GM20431 (cell line): ENCODE results near the gene RAP1GAP.

Source experiments
- in situ Hi-C: fragments of 300-500 bp; cut with MseI, MboI; formaldehyde crosslinking; loops from one replicate; pipeline ENCODE4 v1.15.0; 2020; ENCODE audit warnings: low sequenced_read_pairs; ENCODE audit not compliant: unreplicated experiment

The RAP1GAP gene

DNA sequence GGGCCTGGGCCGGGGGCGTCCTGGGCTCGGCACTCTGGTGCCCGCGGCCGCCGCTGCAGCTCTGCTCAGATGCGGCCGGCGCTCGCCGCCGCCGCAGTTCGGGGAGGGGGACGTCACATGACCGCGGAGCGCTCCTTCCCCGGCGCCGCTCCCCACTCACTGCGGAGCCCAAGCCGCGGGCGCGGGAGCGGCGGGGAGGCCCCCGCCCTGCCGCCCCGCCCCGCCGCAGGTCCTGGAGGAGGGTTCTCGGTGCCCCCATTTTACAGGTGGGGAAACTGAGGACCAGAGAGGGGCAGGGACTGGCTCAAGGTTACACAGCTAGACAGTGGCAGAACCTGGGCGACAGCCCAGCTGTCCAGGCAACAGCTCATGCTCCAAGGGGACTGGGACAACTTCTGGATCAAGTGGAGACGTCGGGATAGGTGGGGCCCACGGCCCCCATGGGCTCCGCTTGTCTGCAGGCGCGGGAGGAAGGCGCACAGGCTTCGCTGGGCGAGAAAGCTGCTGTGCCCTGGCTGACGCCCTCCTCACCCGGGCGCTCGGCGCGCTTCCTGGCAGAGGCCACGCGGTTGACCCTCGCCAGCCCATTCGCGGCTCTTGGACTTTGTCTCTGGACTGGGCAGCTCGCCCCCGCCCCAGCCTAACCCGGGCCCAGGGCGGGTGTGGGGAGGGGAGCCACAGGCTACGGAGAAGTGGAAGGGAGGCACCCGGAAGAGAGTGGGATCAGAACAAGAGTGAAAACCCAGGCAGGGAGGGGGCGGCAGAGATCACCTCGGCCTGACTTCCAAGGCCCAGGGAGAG, at the start of gene RAP1GAP:
TSS of gene RAP1GAP (minus strand) at position 100 of the 801 bp plus-strand sequence. CDS start 49,325 bp downstream, outside the sequence.
- in situ Hi-C loops, result loop anchor here (25.0 kb wide), 1 partner anchor 293 kb away; no protein-coding TSS in a partner anchor

DNA sequence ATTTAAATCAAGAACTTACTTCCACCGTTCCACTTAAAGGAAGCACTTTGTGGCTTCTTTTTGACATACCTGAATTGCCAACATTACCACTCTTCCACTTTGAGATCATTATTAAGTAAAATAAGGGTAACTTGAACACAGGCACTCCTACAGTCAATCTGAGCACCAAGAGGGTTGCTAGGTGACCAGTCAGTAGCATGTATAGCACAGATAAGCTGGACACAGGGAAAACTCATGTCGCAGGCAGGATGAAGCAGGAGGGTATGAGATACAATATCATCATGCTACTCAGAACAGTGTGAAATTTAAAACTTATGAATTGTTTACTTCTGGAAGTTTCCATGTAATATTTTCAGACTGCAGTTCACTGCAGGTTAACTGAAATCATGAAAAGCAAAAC, 47.0 kb upstream of the RAP1GAP start:
- in situ Hi-C loops, result no loop called here

DNA sequence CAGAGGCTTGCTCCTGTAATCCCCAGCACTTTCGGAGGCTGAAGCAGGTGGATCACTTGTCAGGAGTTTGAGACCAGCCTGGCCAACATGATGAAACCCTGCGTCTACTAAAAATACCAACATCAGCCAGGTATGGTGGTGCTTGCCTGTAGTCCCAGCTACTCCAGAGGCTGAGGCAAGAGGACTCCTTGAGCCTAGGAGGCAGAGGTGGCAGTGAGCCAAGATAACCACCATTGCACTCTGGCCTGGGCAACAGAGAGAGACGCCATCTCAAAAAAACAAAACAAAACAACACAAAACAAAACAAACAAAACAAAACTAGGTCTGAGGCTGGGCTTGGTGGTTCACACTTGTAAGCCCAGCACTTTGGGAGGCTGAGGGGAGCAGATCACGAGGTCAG, 38.7 kb upstream of the RAP1GAP start:
- in situ Hi-C loops, result no loop called here

DNA sequence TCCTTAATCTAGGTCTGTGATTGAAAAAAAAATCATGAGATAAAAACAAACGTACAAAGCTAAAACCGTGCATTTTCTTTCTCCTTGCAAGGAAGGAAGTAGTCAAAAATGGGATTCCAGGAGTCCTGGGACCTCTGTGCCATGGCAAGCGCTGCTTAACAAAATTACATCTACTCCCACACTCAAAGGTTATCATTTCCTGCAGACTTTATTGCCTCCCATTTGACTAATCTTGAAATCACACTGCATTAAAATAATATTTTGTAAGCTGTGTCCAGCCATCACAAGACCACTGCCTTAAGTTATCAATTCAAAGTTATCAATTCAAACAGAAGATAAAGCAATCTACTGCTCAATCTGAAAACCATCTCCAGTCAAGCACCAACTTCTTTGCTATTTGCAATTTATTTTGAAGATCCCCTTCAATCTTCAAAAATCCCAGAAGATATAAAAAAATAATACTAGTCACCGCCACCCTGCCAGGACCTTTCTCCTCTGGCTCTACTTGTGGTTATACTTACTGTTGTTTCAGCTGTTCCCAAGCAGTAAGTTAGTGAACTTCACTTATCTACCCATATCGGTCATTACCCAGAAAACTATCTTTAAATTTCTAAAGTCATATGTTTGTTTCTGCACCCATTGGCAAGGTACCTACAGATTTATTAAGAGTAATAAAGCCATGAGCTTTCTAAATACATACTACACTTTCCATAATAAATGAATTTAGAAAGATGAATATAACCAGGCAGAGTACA, 38.1 kb upstream of the RAP1GAP start:
- in situ Hi-C loops, result no loop called here

DNA sequence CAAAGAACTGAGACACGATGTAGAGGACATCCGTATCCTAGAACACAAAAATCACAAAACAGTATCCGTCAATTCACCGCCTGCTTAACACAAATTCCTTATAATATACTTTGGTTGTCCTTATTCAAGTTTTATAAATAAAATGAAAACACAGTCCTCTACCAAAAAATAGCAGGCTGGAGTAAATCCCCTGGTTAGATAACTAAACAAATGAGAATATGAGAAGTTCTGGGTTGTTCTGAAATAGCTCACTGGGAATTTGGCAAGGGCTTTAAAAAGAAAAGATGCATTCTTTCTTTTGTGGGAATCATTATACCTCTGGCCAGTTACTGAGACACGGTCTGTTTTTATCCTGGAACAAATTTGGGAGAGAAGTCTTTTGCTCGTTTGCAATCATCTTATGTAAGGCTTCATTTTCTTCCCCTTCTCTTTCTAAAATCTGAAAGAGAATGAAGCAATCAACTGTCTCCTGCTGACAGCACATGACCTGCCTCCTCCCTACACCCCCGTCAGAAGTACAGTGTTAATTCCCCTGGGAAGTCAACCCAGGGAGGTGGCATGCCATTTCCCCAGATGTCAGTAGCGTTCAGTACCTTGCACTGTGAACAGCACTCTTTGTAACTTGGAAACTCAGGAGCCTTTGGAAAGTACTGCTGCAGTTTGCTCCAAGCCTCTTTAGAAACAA, 37.1 kb upstream of the RAP1GAP start:
- in situ Hi-C loops, result no loop called here

GRCh38 chr1:21705303-21705980, 36.3 kb upstream of the RAP1GAP start:
- in situ Hi-C loops, result no loop called here

DNA sequence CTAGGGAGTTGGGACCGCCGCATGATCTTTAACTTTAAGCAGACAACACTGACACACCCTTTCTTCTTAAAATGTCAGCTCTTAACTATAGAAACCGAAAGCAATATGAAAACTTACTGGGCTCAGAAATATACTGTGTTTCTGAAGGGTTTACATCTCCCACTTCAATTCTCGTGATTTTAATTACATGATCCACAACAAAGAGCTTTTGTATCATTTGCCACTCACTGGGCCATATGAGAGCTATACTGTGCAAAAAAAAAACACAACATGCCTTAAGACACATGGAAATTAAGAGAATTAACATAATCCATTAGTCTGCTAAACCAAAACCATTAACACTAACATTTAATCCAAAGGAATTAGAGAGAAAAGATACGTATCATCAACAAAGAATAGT, 35.0 kb upstream of the RAP1GAP start:
- in situ Hi-C loops, result no loop called here

- in situ Hi-C loops, result no loop called here
Observed at GRCh38 chr1:21703318-21703963, 34.3 kb upstream of the RAP1GAP start.

- in situ Hi-C loops, result no loop called here
Observed at GRCh38 chr1:21702780-21703179, 33.6 kb upstream of the RAP1GAP start.

DNA sequence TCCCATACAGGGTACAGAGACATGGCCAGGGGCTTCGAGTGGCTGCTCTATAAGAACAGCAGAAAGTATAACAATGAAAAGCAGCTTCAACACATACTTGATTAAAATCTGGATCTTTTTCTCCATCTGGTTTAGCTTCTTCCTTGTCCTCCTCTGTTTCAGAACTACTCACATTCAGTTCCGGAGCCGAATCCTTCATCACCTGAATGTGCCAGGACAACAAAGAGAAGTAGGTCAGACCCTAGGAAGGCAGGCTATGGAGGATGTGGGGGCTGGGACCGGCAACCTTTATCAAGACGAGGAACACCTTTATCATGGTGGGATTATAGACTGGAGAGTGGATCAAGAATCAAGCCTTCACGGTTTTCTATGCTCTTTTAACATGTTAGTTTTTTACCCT, 32.2 kb upstream of the RAP1GAP start:
- in situ Hi-C loops, result no loop called here

- in situ Hi-C loops, result no loop called here
Observed at GRCh38 chr1:21700094-21700493, 30.9 kb upstream of the RAP1GAP start.

DNA sequence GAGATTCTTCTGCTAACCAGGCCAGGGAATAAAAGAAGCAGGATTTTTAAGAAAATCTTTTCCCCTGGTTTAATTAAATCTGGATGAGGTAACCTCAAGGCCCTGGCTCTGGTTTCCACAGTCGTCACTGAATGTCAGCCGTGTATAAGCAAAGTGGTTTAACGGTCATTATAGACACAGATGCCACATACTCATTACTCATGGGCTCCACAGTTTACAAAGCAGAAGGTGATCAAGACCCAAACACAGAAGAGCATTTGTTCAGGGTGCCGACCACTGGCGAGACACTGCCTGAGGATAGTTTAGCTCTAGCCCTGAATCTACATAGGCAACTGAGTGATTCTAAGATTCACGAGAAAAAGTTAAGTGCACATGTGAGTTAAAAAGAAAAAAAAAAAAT, 27.8 kb upstream of the RAP1GAP start:
- in situ Hi-C loops, result no loop called here

- in situ Hi-C loops, result no loop called here
Observed at GRCh38 chr1:21693732-21694131, 24.6 kb upstream of the RAP1GAP start.

DNA sequence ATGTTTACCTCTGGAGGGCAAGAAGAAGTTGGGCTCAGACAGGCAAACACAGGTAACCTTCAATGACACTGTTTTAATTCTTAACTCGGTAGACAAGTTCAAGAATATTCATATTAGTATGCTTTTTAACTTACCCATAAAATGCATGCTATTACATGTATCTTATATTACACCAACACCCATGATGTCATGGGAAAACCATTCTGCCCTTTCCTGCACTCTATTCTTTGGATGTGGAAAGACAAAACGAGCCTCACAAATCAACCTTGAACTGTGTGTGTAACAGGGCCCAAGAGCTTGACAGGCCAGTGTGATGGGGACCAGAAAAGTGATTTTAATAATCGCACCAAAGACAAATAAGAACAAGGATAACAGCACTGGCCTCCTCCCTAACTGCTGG, 22.6 kb upstream of the RAP1GAP start:
- in situ Hi-C loops, result no loop called here

GRCh38 chr1:21689661-21690372, 20.7 kb upstream of the RAP1GAP start:
- in situ Hi-C loops, result no loop called here

GRCh38 chr1:21687081-21687529, 17.9 kb upstream of the RAP1GAP start:
- in situ Hi-C loops, result no loop called here

- in situ Hi-C loops, result no loop called here
Observed at GRCh38 chr1:21685946-21686678, 17.0 kb upstream of the RAP1GAP start.

DNA sequence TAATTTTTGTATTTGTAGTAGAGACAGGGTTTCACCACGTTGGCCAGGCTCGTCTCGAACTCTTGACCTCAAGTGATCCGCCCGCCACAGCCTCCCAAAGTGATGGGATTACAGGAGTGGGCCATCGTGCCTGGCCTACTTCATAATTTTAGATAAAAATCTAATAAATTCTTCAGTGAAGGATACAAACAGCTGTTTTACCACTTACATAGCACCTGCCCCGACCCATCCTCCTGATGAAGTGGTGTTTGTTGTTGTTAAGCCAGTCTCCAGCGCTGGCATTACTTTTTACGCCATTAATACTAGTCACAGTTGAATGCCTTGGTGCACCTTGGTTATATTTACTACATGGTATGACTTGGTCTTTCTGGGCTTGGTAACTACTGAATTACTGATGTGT, 12.3 kb upstream of the RAP1GAP start:
- in situ Hi-C loops, result no loop called here
